Neuron (in vitro differentiated cells): ENCODE data around the gene FDPS.
A peak's percentile ranks its signal among the peaks of the same experiment; 100 is the strongest.
"Not testable (repeated sequence)": the region's sequence is repeated elsewhere in the genome, so short reads cannot be mapped to it uniquely, and the experiment has no call there.

Experiments used
- H2AFZ ChIP-seq: one replicate; pipeline ENCODE4 v1.6.1; 2013; ENCODE audit warnings: low read depth, mild to moderate bottlenecking, inconsistent platforms, low read length, moderate library complexity
- H3K27me3 ChIP-seq: one replicate; pipeline ENCODE4 v1.6.1; 2013; ENCODE audit warnings: low read length; ENCODE audit not compliant: insufficient read depth
- H3K36me3 ChIP-seq: one replicate; pipeline ENCODE4 v1.6.1; 2013; ENCODE audit warnings: low read length; ENCODE audit not compliant: insufficient read depth
- H3K4me1 ChIP-seq: one replicate; pipeline ENCODE4 v1.6.1; 2013; ENCODE audit warnings: low read length; ENCODE audit not compliant: insufficient read depth
- H3K4me3 ChIP-seq: 2 replicates; pipeline ENCODE4 v1.5.1; 2013; ENCODE audit warnings: mild to moderate bottlenecking, low read length, moderate library complexity
- H3K9me3 ChIP-seq: one replicate; pipeline ENCODE4 v1.6.1; 2013; ENCODE audit warnings: low read length

FDPS gene

GRCh38 chr1:155277070-155277901 lies 31.4 kb upstream of the FDPS start, which contains the start of gene HCN3:
Gene HCN3, plus strand, starts transcription at chr1:155277463. Its CDS starts 128 bp downstream, at chr1:155277591.
- H3K4me1 ChIP-seq: peaks cover 25% of the 10 kb centered on the region
- H3K36me3 ChIP-seq: peaks cover 5% of the 10 kb centered on the region
- peak within 1 kb of the TSS; percentile 78 for H2AFZ ChIP-seq

DNA sequence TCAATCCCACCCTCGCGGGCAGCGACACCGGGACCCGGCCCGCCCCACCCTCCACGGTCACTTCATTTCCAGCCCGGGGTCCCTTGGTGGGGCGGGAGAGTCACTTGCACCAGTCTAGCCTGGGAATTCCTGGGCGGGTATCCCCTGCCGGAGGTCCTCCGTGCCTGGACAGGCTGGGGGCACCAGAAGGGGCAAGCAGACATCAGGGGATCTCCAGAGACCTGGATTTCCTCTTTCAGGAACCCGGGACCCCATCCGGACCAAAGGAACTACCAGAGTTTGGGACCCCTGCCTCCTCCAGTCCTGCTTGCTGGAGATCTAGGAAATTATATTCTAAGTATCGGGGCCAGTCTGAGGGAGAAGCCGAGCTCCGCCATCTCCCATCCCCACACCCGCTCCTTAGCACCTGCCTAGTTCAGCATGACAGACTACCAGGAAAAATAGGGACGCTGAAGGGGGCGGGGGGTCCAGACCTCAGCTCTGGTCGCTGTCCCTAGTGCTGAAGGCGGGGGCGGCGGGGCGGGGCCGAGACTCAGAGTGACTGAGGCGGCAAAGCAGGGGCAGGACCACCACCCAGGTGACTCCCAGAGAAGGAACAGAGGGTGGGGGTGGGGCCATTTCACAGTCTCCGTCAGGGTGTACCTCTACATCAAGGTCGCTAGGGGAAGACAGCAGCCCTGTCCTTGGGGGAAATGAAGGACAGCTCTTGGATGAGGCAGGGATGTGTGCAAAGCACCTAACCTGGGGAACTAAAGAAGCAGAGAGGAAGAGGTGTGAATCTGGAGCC lies 30.6 kb upstream of the FDPS start:
- peak overlapping the region; percentile 77 for H3K4me3 ChIP-seq
- H2AFZ ChIP-seq: peak overlapping the region; percentile 78
- peaks cover 10% of the 10 kb centered on the region for H3K36me3 ChIP-seq
- H3K27me3 ChIP-seq: no peaks in the 10 kb centered on the region
- peaks cover 22% of the 10 kb centered on the region for H3K4me1 ChIP-seq
- H3K9me3 ChIP-seq: no peaks in the 10 kb centered on the region

More at GRCh38 chr1:155277070-155277901, 31.4 kb upstream of the FDPS start, which contains the start of gene HCN3:
- no peaks in the 10 kb centered on the region for H3K9me3 ChIP-seq
- H3K27me3 ChIP-seq: no peaks in the 10 kb centered on the region
- peak within 1 kb of the TSS; percentile 77 for H3K4me3 ChIP-seq

DNA sequence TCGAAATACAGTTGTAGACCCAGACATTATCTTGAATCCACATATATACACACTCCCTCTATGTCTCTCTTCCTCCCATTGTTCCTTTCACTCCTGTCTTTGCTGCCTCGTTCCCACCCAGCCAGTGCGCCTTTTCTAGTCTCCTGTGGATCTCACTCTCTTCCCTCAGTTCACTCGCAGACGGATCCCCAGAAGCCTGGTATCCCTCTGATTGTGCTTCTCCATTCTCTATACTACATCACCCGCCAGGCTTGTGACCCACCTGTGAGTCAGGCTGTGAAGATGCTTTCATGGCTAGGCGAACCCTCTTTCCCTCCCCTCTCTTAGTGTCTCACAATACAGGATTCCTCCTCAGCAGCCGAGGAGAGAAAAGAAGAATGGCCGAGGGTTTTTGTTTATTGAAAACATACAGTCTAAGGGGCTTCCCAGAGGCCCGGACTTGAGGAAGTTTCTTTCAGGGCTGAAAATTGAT lies 29.9 kb upstream of the FDPS start:
- Histone ChIP-seq H3K36me3 (peaks cover 14% of the 10 kb centered on the region), H3K4me3 (peak overlapping the region; percentile 77), H2AFZ (no peak overlapping the region), H3K4me1 (peaks cover 19% of the 10 kb centered on the region), H3K27me3 (no peaks in the 10 kb centered on the region), H3K9me3 (no peaks in the 10 kb centered on the region)

DNA sequence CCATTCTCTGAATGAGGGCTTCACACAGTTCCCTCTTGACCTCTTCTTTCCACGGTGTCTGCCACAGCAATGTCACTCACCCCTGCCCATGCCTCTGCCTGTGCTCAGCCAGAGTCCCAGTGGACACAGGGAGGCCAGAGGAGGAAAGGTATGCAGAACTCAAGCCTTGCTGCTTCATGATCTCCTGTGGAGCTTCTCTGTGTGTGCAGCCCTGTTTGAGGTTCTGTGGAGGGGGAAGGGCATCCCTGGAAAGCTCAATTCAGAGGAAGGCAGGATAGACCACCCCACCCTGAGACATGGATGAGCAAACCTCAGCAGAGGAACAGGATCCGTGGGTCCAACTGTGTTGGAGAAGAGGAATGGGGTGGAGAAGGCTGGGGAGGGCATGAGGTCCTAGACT lies 29.4 kb upstream of the FDPS start:
- Histone ChIP-seq H3K4me3 (peak overlapping the region; percentile 77), H2AFZ (no peak overlapping the region), H3K36me3 (peaks cover 17% of the 10 kb centered on the region), H3K4me1 (peaks cover 17% of the 10 kb centered on the region), H3K27me3 (no peaks in the 10 kb centered on the region), H3K9me3 (no peaks in the 10 kb centered on the region)

DNA sequence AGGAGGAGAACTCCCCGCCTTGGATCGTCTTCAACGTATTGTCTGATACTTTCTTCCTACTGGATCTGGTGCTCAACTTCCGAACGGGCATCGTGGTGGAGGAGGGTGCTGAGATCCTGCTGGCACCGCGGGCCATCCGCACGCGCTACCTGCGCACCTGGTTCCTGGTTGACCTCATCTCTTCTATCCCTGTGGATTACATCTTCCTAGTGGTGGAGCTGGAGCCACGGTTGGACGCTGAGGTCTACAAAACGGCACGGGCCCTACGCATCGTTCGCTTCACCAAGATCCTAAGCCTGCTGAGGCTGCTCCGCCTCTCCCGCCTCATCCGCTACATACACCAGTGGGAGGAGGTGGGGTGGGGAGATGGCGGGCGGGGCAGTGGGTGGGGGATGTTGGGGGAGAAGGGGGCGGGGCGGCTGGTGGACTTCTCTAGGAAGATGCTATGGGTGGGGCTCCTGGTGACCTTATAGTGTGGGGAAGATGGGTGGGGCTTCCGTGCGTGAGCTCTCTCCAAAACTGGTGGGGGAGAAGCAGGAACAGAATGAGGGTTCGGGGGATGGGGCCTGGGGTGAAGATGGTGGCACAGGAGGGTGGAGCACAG lies 26.1 kb upstream of the FDPS start:
- Histone ChIP-seq H3K36me3 (peaks cover 37% of the 10 kb centered on the region), H3K4me3 (no peak overlapping the region), H3K27me3 (no peaks in the 10 kb centered on the region), H3K9me3 (no peaks in the 10 kb centered on the region), H2AFZ (no peak overlapping the region), H3K4me1 (peaks cover 14% of the 10 kb centered on the region)

DNA sequence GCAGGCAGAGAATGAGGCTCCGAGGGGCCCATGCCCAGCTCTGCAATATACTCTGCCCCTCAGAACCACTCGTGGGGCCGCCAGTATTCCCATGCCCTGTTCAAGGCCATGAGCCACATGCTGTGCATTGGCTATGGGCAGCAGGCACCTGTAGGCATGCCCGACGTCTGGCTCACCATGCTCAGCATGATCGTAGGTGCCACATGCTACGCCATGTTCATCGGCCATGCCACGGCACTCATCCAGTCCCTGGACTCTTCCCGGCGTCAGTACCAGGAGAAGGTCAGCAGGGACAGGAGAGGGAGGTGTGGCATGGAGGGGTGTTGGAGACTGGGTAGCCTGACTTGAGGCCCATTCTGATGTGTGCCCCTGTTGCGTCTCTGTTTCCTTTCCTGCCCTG lies 24.2 kb upstream of the FDPS start:
- peaks cover 2% of the 10 kb centered on the region for H3K4me1 ChIP-seq
- H3K27me3 ChIP-seq: no peaks in the 10 kb centered on the region
- peaks cover 49% of the 10 kb centered on the region for H3K36me3 ChIP-seq
- H3K4me3 ChIP-seq: no peak overlapping the region
- H3K9me3 ChIP-seq: no peaks in the 10 kb centered on the region
- H2AFZ ChIP-seq: no peak overlapping the region

DNA sequence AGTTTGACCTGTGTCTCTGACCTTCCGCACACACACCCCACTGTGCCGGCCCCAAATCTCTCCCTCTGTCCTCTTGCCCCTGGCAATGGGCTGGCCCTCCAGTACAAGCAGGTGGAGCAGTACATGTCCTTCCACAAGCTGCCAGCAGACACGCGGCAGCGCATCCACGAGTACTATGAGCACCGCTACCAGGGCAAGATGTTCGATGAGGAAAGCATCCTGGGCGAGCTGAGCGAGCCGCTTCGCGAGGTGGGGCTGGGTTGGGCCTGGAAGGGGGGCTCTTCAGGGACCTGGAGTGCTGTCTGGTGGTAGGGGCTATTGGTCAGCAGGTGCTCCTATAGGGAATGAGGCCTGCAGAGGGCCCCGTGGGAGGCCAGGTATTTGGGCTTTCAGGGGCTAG lies 23.6 kb upstream of the FDPS start:
- Histone ChIP-seq H3K4me3 (no peak overlapping the region), H3K27me3 (no peaks in the 10 kb centered on the region), H3K36me3 (peaks cover 49% of the 10 kb centered on the region), H2AFZ (no peak overlapping the region), H3K4me1 (no peaks in the 10 kb centered on the region), H3K9me3 (no peaks in the 10 kb centered on the region)

DNA sequence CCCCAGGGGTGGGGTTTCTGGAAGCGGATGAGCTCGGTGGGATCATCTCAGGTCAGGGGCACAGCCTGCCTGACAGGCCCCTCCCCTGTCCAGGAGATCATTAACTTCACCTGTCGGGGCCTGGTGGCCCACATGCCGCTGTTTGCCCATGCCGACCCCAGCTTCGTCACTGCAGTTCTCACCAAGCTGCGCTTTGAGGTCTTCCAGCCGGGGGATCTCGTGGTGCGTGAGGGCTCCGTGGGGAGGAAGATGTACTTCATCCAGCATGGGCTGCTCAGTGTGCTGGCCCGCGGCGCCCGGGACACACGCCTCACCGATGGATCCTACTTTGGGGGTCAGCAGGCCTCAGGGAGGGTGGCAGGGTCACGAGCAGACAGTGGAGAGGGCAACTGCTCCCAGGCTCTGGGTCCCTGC lies 23.0 kb upstream of the FDPS start:
- H3K4me1 ChIP-seq: no peaks in the 10 kb centered on the region
- no peaks in the 10 kb centered on the region for H3K27me3 ChIP-seq
- no peak overlapping the region for H3K4me3 ChIP-seq
- no peak overlapping the region for H2AFZ ChIP-seq
- H3K9me3 ChIP-seq: no peaks in the 10 kb centered on the region
- H3K36me3 ChIP-seq: peaks cover 49% of the 10 kb centered on the region

DNA sequence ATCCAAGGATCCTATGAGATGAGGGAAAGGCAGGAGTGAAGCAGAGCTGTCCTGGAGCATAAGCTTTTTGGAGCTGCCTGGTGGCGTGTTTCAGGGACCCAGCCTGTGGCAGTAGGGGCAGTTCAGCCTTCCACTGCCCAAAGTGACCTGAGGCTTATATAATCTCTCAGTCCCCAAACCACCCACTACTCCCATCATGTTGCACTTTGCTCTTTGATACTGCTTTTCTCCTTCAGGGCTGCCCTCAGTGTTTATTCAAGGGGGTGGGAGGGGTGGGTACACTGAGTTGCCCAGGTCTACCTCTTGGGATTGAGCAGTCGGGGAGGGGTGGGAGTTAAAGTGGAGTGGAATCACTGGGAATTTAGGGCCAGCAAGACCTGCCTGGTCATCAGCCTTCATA lies 22.1 kb upstream of the FDPS start:
- Histone ChIP-seq H3K36me3 (peaks cover 49% of the 10 kb centered on the region), H3K4me1 (no peaks in the 10 kb centered on the region), H3K9me3 (no peaks in the 10 kb centered on the region), H3K4me3 (no peak overlapping the region), H2AFZ (no peak overlapping the region), H3K27me3 (no peaks in the 10 kb centered on the region)

DNA sequence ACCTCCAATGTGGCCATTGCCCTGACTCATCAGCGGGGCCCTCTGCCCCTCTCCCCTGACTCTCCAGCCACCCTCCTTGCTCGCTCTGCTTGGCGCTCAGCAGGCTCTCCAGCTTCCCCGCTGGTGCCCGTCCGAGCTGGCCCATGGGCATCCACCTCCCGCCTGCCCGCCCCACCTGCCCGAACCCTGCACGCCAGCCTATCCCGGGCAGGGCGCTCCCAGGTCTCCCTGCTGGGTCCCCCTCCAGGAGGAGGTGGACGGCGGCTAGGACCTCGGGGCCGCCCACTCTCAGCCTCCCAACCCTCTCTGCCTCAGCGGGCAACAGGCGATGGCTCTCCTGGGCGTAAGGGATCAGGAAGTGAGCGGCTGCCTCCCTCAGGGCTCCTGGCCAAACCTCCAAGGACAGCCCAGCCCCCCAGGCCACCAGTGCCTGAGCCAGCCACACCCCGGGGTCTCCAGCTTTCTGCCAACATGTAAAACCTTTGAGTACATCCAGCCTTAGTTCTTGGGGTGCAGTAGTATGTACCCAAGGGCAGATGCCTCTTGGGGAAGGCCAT lies 20.6 kb upstream of the FDPS start:
- Histone ChIP-seq H3K9me3 (no peaks in the 10 kb centered on the region), H3K4me1 (no peaks in the 10 kb centered on the region), H3K36me3 (peaks cover 39% of the 10 kb centered on the region), H3K4me3 (no peak overlapping the region), H2AFZ (no peak overlapping the region), H3K27me3 (no peaks in the 10 kb centered on the region)

DNA sequence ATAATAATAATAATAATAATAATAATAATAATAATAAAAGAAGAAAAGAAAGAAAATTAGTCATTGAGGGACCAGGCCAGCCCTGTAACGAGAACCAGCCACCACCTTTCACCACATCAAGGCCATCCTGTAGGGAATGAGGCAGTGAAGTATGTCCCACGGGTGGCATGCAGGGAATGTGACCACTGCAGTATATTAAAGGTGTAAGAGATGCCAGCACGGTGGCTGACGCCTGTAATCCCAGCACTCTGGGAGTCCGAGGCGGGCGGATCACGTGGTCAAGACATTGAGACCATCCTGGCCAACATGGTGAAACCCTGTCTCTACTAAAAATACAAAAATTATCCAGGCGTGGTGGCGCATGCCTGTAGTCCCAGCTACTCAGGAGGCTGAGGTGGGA lies 17.7 kb upstream of the FDPS start:
- Histone ChIP-seq H3K36me3 (peaks cover 19% of the 10 kb centered on the region), H3K27me3 (peaks cover 22% of the 10 kb centered on the region), H3K9me3 (peaks cover 15% of the 10 kb centered on the region)
- not testable (repeated sequence) for H2AFZ ChIP-seq, H3K4me3 ChIP-seq, H3K4me1 ChIP-seq

DNA sequence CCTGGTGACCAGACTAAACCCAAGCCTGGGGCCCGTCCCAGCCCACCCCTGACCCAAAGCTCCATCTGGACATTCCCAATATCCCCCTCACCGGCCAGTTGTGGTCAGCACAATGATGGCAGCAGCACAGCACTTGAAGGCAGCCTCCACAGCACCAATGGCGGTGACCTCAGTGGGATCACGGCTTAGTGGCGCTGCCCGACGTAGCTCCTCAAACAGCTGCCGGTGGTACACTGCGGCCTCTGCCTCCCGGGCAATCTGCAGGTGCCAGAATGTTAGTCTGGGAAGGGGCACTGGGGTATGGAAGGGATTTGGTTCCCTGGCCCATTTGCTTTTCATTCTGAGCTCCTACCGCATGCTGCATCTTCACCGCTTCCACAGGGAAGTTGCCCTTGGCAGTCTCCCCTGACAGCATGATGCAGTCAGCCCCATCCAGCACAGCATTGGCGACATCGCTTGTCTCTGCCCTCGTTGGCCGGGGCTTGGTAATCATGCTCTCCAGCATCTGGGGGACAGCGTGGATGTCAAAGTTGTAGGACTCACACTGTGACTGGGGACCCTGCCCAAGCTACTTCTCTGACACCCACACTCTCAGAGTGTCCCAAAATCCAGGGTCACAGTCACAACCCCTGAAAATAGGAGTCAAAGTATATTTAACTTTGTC lies 15.4 kb upstream of the FDPS start:
- peaks cover 7% of the 10 kb centered on the region for H3K4me1 ChIP-seq

More for the DNA sequence above, 15.4 kb upstream of the FDPS start:
- Histone ChIP-seq H3K9me3 (peaks cover 15% of the 10 kb centered on the region), H2AFZ (no peak overlapping the region), H3K4me3 (no peak overlapping the region), H3K36me3 (peaks cover 7% of the 10 kb centered on the region), H3K27me3 (peaks cover 22% of the 10 kb centered on the region)
